IPS DF 4.7 (cell line): ENCODE data around the gene ZNF544.
"Not testable (repeated sequence)": the region's sequence is repeated elsewhere in the genome, so short reads cannot be mapped to it uniquely, and the experiment has no call there.

Experiments
- DNase-seq: peaks from one replicate; pipeline ENCODE4 v3.0.0-alpha.2; 2013; ENCODE audit warnings: low spot score; ENCODE audit errors: extremely low read depth

ZNF544 gene

GRCh38 chr19:58304748-58305064, 76.0 kb downstream of the ZNF544 start:
- DNase-seq = no peak

GRCh38 chr19:58305065-58305931, 76.6 kb downstream of the ZNF544 start, which contains the start of gene ERVK3-1:
ERVK3-1 (plus strand) TSS chr19:58305377; CDS start chr19:58312169, 6,792 bp downstream.
- DNase-seq = no peak

GRCh38 chr19:58305932-58306323, 77.2 kb downstream of the ZNF544 start:
- no peak for DNase-seq

GRCh38 chr19:58307736-58308135, 79.0 kb downstream of the ZNF544 start:
- DNase-seq = no peak

- not testable (repeated sequence) for DNase-seq
These were observed 82.0 kb downstream of the ZNF544 start for GRCh38 chr19:58310685-58311084.

GRCh38 chr19:58311345-58311865, 82.7 kb downstream of the ZNF544 start:
- DNase-seq = no peak
